Subcutaneous adipose tissue (tissue), 4 donors: ENCODE results near the gene TRMU. TPM values are rescaled to one million over a fixed set of nuclear protein-coding genes. Genes with fewer than 3 reads are reported as not detected.

Experiments
- total RNA-seq, 4 donors: library from RNA; depleted of rRNA; stranded (reverse); fragments of >200 nt; gene quantifications; one replicate each; pipeline ENCODE4 v1.1.0, GENCODE V29; 2016
- TF ChIP-seq, protein P1 (sequence below): fragments of 450-650 bp; IDR thresholded peaks from one replicate; pipeline ENCODE4 v1.5.1; 2016; ENCODE audit warnings: low read depth, mild to moderate bottlenecking, control low read depth, antibody characterized with exemption, moderate library complexity

Gene TRMU
- total RNA-seq, 4 donors from 2014 or later, result 28.7 to 49.0 (median 31.3) TPM

DNA sequence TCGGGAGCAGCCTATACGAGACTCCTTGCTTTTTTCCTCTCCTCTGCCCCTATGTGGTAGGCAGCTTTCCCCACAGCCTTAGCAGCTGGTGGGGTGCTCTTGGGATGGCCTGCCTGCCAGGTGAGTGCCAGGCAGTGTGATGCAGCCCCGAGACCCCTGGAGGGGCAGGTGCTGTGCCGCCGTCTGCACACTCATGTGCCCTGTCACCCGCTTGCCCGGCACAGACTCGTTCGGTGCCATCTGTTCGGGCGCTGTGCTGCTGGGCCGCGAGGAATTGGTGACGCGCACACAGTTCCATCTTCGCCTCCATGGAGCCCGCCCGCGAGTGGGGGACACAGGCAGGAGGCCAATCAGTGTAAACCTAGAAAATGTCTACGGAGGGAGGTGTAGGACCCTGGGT, 15.1 kb downstream of the TRMU start:
- TF ChIP-seq, protein P1, sequence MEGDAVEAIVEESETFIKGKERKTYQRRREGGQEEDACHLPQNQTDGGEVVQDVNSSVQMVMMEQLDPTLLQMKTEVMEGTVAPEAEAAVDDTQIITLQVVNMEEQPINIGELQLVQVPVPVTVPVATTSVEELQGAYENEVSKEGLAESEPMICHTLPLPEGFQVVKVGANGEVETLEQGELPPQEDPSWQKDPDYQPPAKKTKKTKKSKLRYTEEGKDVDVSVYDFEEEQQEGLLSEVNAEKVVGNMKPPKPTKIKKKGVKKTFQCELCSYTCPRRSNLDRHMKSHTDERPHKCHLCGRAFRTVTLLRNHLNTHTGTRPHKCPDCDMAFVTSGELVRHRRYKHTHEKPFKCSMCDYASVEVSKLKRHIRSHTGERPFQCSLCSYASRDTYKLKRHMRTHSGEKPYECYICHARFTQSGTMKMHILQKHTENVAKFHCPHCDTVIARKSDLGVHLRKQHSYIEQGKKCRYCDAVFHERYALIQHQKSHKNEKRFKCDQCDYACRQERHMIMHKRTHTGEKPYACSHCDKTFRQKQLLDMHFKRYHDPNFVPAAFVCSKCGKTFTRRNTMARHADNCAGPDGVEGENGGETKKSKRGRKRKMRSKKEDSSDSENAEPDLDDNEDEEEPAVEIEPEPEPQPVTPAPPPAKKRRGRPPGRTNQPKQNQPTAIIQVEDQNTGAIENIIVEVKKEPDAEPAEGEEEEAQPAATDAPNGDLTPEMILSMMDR, result no peak

DNA sequence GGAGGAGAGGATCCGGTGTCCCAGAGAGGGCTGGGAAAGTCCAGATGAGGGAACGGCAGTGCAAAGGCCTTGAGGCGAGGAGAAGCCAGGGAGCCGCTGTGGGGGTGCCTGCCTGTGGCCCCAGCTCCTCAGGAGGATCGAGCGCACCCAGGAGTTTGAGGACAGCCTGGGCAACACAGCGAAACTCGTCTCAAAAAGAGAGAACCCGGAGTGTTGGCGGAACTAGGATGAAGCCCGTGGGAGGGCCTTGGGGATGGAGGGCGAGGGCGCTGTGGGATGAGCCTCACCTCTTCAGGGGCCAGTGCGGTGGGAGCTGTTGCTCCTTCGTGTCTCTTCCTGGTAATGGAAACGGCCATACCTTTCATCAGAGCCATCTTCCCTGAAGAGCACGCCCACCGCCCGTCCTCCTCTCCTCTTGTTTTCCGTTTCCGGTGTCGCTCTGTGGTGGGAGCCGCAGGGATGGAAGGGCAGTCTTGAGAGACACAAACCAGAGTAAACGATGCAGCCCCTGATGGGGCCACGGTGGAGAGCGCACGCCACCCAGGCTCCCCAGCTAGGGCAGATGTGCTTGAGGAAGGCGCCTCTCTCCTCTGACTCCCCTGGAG, 15.7 kb downstream of the TRMU start:
- TF ChIP-seq, protein P1, result no peak

DNA sequence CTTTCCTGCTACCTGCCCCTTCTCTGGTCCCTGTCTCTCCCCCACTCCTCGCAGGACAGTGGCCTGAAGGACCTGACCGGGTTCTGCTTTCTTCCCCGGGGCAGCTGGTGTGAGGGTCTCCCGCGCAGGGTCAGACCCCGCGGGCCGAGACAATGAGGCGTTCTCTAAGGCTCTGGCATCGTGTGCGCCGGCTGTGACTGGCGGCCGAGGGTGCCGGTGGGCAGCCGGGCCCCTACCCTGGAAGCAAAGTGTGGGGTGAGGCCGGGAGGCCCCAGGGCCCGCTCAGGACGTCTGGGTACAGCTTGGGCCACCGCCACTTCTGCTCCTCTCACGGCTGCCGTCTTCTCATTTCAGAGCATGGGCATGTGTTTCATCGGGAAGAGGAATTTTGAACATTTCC, 16.3 kb downstream of the TRMU start:
- TF ChIP-seq, protein P1, result no peak

DNA sequence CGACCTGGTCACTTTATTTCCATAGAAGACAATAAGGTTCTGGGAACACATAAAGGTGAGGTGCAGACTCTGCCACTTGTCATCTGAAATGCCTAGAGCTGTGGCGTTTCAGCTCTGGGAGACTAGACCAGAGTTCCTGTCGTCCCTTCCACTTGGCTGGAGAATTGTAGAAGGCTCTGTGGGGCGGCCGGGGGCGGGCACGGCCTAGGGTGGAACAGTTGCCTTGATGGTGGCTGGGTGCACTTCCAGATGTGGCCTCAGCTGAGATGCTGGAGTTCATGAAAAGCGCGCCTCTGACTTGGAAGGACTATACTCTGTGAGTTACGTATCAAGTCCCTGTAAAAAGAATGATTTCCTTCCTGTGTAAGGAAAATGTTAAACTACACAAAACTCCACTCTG, 16.8 kb downstream of the TRMU start:
- TF ChIP-seq, protein P1, result no peak

DNA sequence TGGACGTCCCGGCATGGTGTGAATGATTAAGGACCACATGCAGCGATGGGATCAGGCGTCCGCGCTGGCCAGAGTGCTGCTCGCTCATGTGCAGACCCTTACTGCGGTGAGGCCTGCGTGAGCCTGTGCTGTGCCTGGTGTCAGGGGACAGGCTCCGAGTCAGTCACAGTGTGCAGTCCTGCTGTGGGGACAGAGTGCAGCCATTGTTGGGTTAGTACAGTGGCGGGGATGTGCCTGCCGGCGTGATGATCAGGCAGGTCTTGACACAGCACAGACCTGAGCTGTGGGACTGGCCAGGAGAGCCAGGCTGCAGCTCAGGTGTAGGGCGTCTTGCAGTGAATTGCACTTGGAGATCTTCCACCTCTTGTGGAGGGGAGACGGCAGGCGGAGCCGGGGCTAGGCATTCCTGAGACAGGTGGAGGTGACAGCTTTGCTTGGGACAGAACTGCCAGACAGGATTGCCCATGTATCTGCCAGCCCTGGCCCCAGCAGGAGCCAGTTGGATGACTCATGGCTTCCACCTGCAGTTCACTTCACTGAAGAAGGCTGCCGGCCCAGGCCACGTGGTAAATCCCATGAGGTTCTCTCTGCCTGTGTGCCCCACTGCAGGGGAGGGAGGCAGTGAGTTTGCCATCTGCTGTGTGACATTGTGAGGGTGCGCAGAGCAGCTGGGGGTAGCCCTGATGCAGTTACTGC, 17.3 kb downstream of the TRMU start:
- TF ChIP-seq, protein P1, result no peak

DNA sequence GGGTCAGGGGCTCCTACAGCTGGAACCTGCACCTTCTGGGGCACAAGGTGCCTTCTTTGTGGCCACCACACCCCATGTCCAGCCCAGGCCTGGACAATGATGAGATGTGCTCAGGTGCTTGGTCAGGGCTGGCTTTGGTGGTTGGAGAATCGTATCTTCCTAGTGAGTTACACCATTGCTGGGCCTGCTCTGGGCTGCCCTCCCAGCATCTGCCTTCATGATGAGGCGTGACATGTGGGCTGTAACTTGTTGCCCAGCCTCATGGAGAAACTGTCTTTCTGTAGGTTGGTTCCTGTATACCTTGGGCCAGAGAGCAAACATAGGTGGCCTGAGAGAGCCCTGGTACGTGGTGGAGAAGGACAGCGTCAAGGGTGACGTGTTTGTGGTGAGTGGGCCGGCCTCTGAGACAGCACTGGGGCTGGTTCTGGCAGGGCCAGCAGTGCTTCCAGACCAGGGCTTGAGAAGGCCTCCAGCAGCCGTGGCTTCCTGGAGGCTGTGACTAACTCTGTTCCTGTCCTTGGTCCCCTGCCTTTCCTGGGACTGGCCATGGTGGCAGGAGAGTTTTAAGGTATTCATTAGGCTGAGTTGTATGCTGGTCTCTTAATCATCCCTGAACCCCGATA, 18.1 kb downstream of the TRMU start:
- TF ChIP-seq, protein P1, result no peak

DNA sequence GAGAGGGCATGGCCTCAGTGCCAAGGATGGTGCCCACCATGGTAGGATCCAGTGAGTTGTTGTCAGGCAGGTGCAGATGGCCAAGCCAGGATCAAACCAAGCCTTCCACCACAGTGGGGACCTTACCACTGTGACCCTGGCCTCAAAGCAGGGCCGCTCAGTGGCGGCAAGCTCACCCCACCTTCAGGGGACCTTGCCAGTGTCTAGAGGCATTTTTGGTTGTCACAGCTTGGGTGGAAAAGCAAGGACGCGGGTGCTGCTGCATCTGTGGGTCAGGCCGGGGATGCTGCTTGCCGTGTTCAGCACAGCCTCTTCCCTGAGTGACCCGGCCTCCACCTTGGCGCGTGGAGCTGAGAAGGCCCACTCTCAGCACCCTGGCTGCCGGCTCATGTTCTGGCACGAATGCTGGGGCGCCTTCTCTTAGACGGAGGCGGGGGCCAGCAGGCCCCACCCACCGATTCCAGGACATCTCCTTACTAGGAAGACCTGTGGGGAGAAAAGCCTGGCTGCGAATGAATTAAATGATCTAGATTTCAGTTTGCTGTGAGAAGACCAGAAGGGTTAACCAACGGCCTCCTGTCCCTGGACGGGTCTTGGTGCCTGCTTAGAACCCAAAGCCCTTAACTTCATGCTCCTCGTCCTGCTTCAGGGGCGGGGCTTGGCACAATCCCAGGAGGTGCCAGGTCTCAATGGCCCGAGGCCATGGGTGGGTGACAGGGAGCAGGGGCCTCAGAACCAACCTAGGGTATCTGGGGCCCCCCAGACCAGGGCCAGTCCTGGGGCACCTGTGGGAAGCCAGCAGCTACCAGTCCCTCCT, 18.9 kb downstream of the TRMU start:
- TF ChIP-seq, protein P1, result no peak
